Left ventricle myocardium superior (tissue), 1 donor: ENCODE measurements around the gene MAP2K3. TPM values are rescaled to one million over a fixed set of nuclear protein-coding genes. Genes with fewer than 3 reads are reported as not detected.

Experiments used
- ATAC-seq: fragments of 200-7000 bp; cut with Tn5 transposase; one replicate; pipeline ENCODE4 v1.9.1; 2020; ENCODE audit warnings: mild to moderate bottlenecking, moderate library complexity
- DNase-seq: peaks from one replicate; pipeline ENCODE4 v3.0.0-alpha.2; 2020
- intact Hi-C: fragments of 100-400 bp; cut with micrococcal nuclease; formaldehyde crosslinking; loops from one replicate; pipeline ENCODE4 v1.11.0; 2022
- total RNA-seq: library from RNA; stranded (reverse); fragmentation: NEBNext Ultra II Directional; extraction: Animal tissue kit (Norgen Biotek cat#: 25700); gene quantifications from one replicate; pipeline ENCODE4 v1.2.1, GENCODE V29; 2021
- donor health status: DM: no; HTN: yes; CAD: no; lungs with severe emphysema.

Gene MAP2K3
- total RNA-seq, 1 donor from 2014 or later: 38.6 TPM

DNA sequence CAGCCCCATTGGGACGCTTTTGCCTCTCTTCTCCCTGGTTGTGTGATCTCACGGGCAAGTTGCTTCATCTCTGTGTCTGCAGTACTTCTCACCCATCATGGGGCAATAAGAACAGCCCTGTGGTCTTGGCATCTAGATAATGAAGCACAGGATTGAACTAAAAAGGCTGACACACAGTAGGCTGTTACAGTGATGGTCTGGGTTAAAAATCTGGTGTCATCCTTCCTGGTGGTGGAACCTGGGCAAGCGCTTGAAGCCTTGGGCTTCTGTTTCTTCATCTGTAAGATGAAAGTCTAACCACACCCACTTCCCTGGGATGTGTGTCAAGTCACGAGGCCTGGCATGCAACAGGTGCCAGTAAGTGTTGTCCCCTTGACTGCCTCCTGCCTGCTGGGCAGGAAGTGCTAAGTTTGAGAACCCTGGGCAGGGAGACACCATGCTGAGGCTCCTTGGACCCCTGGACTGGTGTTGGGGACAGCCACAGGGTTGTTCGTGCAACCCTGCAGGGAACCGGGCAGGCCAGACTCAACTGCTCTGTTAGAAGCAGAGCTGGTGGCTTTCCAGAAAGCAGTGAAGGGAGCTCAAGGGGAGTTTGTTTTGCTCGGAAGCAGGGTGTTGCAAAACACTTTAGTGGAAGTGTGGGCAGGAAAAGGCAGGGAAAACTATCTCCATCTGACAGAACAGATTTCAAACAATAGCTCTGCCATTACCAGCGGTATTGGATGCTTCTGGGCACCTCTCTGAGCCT lies 5.9 kb upstream of the MAP2K3 start:
- DNase-seq: no peak
- intact Hi-C loops: loop anchor here (10.0 kb wide), 1 partner anchor 176 kb away; no protein-coding TSS in a partner anchor

DNA sequence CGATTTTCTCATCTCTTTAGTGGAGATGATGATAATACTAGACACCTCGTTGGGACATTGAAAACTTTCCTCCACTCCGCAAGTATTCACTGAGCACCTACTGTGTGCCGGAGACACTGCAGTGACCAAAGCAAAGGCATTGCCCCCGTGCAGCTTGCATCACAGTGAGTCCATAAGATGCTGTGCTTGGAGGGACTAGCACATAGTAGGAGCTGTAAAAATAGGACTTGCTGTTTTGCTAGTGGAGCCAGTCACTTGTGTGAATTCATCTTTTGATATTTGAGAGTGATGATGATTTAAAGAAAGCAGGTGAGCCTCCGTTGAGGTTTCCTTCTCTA lies 5.3 kb upstream of the MAP2K3 start:
- ATAC-seq (no peak), DNase-seq (no peak)
- intact Hi-C loops: loop anchor here (10.0 kb wide), 1 partner anchor 176 kb away; no protein-coding TSS in a partner anchor

More for the DNA sequence above, 5.9 kb upstream of the MAP2K3 start:
- no peak for ATAC-seq

GRCh38 chr17:21279582-21279981 lies 4.9 kb upstream of the MAP2K3 start:
- ATAC-seq: no peak
- intact Hi-C loops: loop anchor here (10.0 kb wide), 1 partner anchor 175 kb away; no protein-coding TSS in a partner anchor
- DNase-seq: no peak

- intact Hi-C loops: loop anchor here (5.0 kb wide), 1 partner anchor 232 kb away; no protein-coding TSS in a partner anchor
- ATAC-seq (peak; percentile 41), DNase-seq (peak; percentile 92)
Observed at GRCh38 chr17:21280081-21280518, 4.4 kb upstream of the MAP2K3 start.

DNA sequence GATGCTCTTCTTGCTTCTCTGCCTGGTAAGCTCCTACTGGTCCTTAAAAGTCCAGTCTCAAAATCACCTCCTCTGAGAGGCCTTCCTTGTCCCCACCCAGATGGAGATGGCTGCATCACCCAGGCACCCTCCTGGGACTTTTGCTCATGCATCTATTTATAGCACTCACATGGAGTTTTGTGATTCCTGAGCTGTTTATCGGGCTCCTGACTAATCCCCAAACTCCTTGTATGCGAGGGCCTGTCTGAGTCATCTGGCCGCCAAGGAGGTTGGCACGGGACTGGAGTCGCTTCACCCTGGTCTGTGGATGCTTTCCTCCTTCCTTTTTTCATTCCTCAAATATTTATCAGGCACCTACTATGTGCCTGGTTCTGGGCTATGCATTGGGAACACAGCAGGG lies 2.3 kb upstream of the MAP2K3 start:
- DNase-seq (no peak), ATAC-seq (no peak)
- intact Hi-C loops: loop anchor here (5.0 kb wide), 1 partner anchor 230 kb away; no protein-coding TSS in a partner anchor

DNA sequence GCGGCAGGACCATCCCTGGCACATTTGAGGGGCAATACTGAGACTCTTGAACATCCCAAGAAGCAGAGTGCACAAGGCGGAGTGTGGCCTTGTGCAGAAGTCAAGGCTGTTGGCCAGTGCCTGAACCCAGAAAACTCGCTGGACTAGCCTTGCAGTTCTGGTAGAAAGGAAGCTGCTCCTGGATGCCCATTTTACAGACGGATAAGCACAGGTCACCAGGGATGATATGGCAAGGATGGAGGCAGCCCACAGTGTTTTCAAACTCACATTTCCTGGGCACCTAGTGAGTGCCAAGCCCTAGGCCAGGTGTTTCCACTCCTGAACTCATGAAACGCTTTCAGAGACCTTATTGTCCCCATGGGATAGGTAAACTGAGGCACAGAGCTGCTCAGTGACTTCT lies 1.7 kb upstream of the MAP2K3 start:
- intact Hi-C loops: loop anchor here (5.0 kb wide), 1 partner anchor 229 kb away; no protein-coding TSS in a partner anchor
- DNase-seq (no peak), ATAC-seq (no peak)

DNA sequence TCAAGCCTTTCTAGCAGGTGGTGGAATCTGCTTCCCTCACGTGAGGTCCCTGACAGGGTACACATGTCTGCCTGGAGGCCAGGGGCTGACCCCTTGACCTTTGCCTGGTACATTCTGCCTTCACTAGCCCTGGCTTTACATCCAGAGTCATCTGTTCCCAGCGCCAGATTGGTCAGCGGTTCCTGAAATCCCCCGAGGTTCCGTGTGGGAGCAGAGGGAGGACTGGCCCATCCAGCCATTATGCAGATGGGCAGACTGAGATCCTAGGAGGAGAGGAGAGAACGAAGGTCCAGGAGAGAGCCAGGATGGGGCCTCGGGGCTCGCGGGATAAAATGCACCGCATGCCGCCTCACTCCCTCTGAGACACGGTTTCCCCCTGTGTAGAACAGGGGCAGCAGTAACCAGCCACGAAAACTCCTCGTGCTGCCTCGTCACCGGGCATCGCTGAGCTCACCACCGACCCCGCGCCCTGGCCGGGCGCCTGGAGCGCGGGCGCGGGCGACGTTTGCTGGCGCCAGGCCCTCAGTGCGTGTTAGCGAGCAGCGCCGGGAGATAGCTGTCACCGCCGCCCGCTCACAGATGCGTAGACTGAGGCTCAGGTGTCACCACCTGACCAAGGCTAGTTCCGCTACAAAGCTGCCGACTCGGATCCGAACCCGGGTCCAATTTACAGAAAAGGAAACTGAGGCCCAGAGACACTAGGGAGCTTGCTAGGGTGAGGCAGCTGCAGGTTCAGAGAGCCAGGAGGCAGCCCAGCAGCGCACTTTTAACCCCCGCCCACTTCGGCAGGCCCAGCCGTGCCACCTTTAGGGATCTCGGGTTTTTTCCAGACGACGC lies 811 bp upstream of the MAP2K3 start:
- DNase-seq (peak; percentile 66), ATAC-seq (no peak)
- intact Hi-C loops: loop anchor here (5.0 kb wide), 1 partner anchor 229 kb away; no protein-coding TSS in a partner anchor

GRCh38 chr17:21285164-21286065 lies 904 bp downstream of the MAP2K3 start:
- ATAC-seq: no peak
- intact Hi-C loops: no loop called here
- no peak for DNase-seq

DNA sequence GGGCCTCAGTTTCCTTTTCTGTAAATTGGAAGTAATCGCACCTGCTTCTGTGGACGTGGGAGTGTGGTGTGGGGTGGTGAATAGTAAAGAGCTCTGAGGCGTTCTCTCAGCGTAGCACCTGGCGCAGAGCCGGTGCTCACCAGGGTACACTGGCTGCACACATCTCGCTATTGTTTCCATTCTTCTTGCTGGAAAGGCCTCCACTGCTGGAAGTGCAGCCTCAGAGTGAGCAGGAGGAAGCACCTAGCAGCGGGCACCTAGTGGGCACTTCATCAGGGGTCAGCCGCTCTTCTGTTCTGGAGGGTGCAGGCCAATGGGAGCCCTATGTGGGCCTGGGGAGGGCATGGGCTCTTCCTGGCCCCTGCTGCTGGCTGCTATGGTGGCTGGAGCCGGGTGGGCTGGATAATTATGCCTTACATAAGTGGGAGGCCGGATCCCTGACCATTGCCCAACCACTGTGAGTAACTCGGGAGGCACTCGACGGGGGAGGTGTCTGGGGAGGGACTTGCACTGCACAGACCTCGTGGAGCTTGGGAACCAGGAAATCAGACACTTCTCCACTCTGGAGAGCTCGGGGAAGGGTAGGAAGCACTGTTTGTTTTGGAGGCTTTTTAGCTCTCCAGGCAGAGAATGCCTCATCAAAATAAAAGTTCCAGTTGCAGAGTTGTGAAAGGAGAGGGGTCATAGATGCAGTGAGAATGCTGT lies 1.7 kb downstream of the MAP2K3 start:
- intact Hi-C loops: no loop called here
- peak; percentile 88 for DNase-seq
- peak; percentile 37 for ATAC-seq

DNA sequence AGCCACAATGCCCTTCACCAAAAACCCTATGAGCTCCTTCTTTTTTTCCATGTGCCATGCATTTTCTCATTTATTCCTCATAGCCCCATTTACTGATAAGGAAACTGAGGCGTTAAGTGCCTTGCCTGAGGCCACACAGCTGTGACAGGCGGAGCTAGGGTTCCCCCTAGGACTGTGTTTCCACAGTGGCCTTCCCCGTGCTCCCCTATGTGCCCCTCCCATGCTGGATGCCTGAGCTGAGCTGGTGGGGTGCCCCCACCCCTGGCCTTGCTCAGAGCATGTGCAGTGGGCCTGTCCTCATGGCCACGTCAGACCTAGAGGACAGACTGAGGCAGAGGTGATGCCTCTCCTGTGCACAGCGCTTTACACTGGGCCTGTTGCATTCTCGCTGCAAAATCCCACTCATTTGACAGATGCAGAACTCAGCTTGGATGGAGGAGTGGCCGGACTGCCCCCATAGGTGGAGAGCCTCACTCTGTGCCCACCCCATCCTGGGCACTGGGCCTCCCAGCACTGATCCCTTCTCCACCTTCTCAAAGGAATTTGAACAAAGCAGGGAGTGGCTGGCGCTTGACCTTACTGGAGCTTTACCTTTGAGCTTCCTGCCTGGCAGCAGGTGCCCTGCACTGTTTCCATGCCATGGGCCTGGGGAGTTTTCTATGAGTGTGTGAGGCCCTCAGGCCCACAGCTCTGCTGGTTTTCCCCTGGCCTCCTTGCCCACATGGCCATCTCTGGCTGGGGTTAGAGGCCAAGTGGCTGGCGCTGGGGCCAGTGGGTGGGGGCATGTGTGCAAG lies 2.6 kb downstream of the MAP2K3 start:
- intact Hi-C loops: no loop called here
- DNase-seq (no peak), ATAC-seq (no peak)

GRCh38 chr17:21287703-21288449 lies 3.4 kb downstream of the MAP2K3 start:
- intact Hi-C loops: no loop called here
- DNase-seq: peak; percentile 96
- peak; percentile 61 for ATAC-seq

GRCh38 chr17:21288571-21289017 lies 4.1 kb downstream of the MAP2K3 start:
- ATAC-seq: no peak
- DNase-seq: no peak
- intact Hi-C loops: no loop called here

DNA sequence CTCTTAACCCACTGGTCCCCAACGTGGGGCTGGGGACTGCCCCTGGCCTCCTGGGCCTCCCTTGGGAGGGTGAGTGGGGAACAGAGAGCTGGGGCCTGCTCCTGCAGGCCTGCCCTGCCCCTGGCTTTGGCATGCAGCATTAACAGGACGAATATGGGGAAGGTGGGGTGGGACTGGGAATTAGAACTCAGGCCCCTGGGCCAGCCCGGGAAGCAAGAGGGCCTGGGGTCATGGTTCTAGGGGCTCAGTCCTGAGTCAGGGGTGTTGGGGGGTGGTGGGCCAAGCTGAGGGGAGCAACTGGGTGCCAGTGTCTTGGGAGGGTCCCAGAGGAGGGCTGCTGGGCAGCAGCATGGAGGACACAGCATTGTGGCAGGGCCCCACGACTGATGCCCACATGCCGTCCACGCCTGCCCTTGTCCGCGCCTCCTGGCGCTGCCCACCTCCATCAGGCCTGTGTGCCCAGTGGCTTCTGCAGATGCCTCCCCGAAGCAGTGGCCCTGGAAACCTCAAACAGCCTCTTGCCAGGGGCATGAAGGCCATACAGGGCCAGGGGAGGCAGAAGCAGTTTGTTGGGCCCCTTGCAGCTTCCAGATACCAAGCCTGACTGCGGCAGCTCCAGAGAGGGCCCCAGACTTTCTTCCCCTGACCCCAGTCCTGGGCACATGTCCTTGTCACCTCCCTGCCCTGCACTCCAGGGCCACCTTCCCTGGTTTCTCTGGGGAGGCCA lies 4.8 kb downstream of the MAP2K3 start:
- no peak for ATAC-seq
- DNase-seq: no peak
- intact Hi-C loops: no loop called here

DNA sequence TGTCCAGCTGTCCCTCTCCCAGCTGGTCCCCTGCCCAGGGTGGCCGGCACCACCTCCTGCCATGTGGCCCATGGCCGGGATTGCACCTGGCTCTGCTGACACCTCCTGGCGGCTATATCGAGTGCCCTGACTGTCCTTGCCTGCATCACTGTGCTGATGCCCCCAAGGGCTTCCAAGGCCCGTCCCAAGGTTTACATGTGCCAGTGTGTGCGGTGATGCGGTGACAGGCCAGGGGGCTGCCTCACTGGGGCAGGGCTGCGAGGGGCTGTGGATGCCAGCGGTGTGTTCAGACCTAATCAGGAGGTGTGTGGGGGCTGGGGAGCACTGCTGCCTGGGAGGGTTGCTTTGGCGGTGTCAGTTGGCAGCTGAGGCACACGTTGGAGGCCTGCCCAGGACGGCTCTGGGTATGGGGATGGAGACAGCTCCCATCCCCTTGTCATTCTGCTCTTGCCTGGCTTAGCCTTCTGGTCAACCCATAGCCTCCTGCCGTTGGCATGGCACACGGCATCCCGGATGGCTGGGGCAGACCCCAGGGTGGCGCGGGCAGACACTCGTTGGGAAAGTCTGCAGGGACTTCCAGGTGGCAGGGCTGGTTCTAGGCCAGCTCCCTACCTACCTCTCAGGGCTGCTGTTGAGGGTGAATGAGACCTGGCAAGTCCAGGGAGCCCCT lies 5.5 kb downstream of the MAP2K3 start:
- intact Hi-C loops: no loop called here
- ATAC-seq: peak; percentile 63
- DNase-seq: peak; percentile 92

GRCh38 chr17:21291357-21291756 lies 6.8 kb downstream of the MAP2K3 start:
- intact Hi-C loops: no loop called here
- DNase-seq (no peak), ATAC-seq (no peak)

DNA sequence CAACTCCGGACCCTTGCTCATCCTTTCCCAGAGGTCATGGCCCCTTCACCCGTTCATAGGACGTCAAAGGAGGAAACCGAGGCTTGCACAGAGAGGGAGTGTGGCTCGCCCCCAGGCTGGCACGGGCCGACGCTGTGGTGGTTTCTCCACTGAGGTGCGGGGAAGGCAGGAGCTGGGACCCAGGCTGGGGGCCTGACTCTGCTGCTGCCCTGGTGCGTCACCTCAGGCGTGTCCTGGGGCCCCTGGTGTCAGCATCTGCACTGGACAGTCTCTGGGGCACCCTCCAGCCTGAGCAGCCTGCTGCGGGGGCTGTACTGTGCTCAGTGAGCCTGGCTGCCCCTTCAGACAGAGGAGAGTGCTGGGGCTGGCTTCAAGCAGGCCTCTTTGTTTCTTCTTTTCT lies 7.4 kb downstream of the MAP2K3 start:
- DNase-seq (no peak), ATAC-seq (no peak)
- intact Hi-C loops: no loop called here
